NCI-H748 (cell line): Measurements from ENCODE around the gene ATP6V0C.
"Not testable (repeated sequence)": the region's sequence is repeated elsewhere in the genome, so short reads cannot be mapped to it uniquely, and the experiment has no call there.

Experiments
- DNase-seq: peaks from one replicate; lab custom pipeline; 2025; ENCODE audit not compliant: unreplicated experiment; lab: John Stamatoyannopoulos, UW

ATP6V0C gene

DNA sequence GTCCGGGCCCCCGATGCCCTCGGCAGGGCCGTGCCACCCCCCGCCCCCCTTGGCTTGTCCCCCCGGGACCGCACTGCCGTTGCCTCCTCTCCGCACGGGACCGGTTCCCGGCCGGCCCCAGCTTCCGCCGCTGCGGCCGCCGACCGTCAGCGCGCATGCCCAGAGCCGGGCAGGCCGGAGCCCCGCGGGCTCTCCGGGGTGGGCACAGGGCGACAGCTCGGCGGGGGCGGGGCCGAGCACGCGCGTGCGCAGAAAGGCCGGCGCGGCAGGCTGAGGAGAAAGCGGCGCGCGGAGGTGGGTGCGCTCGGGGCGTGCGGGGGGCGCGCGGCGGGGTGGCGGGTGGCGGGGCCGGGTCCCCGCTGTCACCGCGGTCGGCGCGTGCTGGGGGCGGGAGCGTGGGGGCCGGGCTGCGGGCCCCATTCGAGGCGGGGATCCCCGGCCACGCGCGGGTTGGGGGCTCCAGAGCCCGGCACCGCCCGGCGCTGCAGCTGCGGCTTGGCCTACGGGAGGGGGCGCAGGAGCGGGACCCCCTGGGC is 38.8 kb upstream of the ATP6V0C start, which contains the start of gene TBC1D24:
Gene TBC1D24, plus strand, starts transcription at position 251 of the 536 bp plus-strand sequence. CDS start 21,022 bp downstream, outside the sequence.
- DNase-seq, result peak; percentile 78

DNA sequence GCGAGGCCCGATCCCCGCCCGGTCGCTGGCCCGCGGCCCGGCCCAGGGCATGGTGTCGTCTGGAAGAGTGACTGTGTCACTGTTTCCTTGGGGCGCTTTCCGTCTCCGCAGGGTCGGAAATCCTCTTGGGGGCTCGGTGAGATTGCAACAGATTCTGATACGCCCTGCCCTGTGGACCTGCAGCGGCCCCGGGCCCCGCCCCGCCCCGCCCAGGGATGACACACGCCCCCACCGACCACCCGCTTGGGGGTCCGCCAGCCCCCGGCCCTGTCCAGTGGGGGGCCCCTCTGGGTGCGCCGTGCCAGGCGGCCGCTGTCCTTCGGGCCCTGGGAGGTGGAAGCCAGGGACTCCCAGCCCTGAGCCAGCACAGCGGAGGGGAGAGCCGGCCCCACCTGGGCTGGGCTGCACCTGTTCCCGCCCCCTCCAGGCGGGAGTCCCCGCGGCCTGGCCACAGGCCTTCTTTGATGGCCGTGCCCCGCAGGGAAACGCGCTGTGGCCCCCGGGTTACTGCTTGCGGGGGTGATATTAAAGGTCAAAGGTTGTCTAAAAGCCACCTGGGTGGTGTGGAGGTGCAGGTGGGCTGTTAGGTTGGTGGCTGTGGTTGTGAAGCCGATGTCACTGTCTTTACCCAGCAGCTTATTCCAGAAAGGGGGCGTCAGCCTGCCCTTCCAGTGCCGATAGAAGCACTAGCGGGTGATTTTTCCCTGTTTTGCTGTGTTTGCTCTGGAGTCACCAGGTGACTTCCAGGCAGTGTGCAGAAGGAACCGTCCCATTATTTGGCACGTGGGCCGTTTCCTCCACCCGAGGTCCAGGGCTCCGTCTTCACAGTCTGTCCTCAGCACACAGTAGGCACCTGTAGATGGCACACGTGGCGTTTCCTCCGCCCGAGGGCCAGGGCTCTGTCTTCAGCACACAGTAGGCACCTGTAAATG is 38.1 kb upstream of the ATP6V0C start:
- peak; percentile 38 for DNase-seq

DNA sequence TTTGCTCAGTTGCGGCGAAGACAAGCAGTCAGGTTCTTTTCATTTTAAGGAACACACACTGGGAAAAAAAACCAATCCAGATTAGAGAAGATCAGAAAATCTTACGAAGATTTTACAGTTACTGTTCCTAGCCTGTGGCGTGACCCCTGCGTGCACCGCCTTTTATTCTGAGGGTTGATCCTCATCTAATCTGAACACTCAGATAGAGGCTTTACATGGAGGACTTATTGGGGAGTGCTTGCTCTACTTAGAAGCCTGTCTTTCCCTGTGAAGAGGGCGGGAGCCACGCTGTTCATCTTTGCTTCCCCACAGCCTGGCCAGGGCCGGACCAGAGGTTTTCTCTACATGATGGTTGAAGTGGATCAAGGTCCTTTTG is 37.4 kb upstream of the ATP6V0C start:
- DNase-seq, result no peak

DNA sequence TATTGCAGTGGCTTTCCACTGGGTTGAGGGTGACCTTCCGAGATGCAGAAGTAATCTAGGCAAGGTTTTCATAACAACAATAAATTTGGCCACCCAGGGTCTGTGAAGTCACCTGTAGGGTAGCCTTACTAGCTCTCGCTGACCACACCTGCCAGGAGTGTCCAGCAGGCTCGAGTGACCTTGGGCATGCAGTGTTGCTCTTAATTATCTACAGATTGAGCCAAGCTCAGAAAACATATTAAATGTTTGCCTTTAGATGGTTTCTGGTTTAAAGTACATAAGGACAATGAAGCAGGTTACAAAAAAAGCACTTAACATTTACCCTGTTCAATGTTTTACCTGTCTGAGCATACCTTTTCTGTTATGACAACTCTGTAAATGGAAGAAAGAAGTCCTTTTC is 37.0 kb upstream of the ATP6V0C start:
- no peak for DNase-seq

DNA sequence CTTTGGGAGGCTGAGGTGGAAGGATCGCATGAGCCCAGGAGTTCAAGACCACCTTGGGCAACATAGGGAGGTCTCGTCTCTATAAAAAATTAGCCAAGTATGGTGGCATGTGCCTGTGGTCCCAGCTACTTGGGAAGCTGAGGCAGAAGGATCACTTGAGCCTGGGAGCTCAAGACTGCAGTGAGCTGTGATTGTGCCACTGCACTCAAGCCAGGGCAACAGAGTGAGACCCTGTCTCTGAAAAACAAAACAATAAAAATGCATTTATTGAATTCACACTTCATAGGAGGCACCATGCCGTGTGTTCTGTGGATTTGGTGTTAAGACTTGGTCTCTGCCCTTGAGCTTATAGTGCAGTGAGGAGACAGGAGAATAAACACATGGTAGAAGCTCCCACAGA is 36.4 kb upstream of the ATP6V0C start:
- no peak for DNase-seq

DNA sequence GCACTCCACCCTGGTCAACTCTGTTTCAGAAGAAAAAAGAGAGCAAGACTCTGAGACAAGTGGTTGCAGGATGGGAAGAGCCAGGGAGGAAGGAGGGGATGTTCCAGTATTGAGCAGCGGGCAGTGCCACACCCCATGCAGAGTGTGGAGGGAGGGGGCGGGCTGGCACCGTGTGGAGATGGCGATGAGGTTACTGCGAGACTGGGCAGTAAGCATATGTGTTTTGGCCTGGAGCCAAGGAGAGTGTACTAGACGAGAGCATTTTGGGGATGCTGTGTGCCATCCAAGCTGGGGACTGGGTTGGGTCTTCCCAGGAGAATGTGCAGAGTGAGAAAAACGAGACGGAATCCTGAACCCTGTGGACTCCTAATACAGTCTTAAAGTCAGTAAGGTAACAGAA is 35.5 kb upstream of the ATP6V0C start:
- peak; percentile 24 for DNase-seq

DNA sequence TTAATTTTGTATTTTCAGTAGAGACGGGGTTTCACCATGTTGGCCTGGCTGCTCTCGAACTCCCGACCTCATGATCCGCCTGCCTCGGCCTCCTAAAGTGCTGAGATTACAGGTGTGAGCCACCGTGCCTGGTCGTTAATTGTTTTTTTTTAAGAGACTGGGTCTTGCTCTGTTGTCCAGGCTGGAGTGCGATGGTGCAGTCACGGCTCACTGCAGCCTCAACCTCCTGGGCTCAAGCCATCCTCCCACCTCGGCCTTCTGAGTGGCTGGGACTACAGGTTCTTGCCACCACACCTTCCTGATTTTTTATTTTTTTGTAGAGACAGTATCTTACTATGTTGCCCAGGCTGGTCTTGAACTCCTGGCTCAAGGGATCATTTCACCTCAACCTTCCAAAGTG is 33.8 kb upstream of the ATP6V0C start:
- DNase-seq, result not testable (repeated sequence)

DNA sequence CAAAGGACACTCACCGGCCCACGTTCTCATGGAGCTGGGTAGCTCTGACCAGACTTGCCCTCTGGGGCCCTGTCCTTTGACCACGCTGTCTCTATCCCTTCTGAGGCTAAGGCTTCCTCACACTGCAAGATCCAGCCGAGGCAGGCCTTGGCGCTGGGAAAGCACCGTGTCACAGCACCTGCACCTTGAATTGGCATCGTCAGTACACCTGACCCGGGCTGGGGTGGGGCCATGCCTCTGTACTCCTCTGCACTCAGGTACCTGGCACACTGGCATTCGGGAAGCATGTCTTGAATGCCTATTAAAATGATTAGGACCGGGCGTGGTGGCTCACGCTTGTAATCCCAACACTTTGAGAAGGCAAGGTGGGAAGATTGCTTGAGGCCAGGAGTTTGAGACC is 32.8 kb upstream of the ATP6V0C start:
- DNase-seq, result no peak

DNA sequence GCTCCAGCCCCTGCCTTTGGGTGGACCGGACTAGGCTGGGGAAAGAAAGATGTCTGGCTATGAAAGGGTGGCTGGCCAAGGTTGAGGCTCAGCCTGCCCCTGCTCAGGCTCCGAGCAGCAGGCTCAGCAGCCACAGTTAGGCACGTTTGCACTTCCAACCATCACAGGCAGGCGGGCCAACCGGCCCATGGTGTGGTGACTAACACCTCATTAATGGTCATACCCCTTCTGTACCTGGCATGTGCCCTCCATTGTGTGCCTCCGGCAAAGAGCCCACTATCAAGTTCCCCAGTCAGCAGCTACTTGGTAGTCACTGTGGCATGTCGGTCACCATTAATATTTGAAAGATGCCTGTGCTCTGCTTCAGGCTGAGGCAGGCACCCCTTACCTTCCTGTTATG is 32.1 kb upstream of the ATP6V0C start:
- DNase-seq, result no peak

DNA sequence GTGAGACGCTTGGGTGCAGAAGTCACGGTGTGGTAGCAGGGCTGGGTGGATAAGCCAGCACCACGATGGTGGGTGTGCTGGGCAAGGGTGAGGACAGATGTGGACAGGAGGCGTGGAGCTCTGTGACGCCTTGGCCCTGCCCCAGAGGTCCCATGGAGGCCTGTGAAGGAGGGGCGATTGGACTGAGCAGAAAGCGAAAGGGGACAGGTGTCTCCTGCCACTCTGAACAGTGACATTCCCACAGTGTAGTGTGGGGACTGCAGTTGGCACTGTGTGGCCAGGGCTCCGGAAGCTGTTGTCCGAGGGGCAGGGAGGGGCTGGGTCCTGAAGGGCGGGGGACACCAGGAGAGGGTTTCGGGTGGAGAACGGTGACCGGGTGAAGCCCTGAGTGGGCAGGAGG is 31.5 kb upstream of the ATP6V0C start:
- no peak for DNase-seq

DNA sequence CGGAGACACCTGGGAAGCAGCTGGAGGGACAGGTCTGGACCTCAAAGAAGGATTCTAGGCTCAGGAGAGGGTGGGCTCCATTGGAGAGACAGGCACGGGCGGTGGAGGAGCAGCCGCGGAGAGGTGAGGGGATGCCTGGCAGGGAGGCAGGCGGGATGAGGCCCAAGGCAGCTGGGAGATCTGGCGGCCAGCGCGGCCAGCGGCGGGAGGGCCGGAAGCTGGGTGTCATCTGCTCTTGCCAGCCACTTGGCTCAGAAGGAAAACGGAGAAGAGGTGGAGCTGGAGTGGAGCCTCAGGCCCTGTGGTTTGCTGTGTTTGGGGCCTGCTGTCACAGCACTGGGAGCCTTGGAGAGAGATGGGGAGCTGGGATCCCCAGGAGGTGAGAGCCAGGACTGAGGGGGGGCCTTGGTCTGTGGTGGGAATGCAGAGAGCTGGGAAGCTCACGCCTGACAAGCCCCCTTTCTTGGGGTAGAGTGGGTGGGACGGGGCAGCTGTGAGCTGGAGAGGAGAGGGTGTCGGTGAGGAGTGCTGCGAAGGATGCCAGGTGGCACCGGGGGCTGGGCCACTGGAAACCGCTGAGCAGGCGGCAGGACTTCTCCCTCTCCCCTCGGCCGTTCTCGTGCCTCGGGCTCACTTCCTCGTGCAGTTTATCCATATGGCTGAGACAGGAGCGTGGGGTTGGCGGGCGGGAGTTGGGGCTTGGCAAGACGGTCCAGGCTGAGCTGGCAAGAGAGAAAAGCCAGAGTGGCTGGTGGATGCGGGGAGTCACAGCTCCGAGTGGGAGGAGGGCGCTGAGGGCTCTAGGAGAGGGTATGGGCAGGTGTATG is 30.8 kb upstream of the ATP6V0C start:
- no peak for DNase-seq

DNA sequence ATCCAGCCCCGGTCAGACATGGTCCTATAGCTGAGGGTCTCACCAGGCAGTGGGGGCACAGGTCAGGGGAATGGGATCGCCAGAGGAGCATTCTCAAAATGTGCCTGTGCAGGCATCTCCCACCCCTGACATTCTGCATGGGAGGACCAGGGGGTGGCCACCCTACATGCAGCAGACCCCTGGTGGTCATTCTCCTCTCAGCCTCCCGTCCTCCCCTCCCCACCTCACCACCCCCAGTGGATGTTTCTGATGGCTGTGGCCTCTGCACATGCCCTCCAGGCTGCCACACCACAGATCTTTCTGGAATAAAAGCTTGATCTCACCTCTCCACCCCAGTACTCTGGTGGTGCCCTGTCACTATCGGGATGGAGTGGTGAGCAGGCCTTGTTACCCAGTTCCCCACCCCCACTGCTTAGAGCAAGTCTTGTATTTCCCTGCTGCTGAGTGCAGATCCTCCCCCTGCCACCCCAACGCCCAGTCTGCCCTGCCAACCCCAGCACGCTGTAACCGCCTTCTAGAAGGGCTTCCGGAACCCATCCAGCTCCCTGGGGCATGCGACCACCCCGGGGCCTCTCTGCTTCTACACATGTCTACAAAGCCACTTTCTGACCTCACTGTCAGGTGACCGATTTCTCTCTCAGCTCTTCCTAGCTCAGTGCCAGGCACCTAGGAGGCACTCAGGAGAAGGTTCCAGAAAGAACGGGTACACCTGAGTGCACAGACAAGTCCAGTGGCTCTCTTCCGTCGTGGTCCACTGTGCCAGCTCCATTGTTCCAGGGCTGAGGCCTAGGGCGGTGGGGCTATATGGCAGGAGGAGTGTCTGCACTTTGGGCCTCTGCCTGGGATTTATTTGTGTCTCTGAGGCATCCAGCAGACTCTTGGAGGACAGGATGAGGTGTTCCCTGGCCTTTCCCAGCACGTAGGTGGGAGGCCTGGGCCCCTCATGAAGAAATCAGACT is 29.5 kb upstream of the ATP6V0C start:
- no peak for DNase-seq

DNA sequence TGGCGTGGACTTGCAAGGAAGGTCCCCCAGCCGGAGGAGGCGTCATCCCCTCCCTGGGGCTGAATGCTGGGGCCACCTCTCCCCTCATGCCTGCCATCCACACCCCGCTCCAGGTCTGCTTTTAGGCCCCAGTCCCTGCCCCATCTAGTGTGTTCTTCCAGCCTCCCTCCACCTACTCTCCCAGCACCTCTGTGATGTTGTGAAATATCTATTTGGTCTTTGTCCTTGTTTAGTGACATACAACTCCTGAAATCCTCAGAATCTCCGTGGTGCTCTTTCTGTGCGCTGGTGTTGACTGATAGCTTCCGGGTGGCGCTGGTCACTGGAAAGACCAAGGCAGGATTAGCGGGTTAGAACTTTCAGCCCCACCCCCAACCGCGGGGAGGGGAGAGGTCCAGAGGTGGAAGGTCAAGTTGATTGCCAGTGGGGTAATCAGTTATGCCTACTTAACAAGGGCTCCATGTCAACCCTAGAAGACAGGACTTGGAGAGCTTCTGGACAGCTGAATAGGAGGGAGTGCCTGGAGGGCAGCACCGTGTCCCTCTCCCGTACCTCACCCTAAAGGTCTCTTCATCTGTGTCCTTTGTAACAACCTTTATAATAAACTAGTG is 28.7 kb upstream of the ATP6V0C start:
- DNase-seq, result no peak

DNA sequence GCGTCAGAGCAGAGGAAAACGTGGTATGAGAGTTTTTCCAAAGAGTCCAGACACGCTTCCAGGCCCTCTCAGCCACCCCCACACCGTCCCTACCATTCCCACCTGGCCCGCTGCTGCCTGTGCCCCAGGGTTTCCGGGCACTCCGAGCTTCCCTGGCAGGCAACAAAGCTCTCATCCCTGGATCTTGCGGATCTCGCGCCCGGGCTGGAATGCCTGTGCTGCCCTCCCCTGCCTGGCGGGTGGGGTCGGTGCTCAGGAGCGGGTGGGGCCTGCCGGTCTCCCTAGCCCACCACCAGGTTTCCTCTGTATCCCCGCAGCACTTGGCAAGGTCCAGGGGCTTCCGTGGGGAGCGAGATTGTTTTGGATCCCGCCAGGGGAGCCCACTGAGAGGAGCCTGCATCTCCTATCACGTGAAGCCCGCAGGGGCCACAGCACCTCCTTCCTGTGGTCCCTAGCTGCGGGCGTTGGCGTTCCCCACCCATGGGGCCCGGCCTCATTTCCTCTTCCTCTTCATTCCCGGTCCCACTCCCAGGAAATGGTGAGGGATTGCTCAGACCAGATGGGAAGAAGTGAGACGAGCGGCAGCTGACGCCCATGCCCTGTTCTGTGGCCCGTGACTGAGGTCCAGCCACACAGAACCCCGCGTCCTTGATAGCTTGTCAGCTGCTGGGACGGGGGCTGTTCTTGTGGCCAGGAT is 27.8 kb upstream of the ATP6V0C start:
- no peak for DNase-seq

DNA sequence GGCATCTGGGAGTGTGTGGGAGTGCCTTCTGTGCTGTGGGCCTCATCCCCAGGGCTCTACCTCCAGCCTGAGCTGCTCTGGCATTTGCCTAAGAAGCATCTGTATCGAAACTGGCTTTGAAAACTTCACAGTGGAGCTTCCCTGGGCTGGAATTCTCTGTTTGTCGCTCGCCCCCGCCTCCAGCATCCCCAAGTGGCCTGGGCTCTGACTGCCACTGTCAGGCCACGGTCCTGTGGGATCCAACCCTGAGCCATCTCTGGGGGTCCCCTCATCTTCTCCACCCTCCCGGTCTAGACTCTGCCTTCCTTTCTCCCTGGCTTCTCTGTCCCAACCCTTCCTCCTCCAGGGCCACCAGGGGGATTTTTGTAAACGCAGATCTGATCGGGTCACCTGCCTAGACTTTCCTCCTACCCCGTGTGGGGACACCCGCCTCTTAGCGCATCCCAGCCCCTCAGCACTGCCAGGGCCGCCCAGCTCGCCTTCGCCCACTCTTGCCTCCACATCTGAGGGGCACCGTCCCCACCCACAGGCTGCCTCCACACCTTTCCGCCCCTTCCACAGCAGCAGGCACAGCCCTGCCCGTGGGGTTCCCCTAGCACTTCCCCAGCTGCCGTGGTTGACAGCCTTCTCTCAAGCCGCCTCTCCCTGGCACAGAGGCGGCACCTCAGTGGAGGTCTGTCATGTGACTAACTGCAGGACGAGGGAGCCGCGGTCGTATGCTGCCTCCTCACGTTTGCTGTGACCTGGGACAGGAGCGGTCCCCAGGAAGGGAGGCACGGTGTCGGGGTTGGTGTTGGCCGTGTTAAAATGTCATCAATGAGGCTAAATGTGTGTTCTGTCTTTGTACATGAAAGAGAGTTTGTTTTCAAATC is 26.9 kb upstream of the ATP6V0C start:
- DNase-seq, result no peak

DNA sequence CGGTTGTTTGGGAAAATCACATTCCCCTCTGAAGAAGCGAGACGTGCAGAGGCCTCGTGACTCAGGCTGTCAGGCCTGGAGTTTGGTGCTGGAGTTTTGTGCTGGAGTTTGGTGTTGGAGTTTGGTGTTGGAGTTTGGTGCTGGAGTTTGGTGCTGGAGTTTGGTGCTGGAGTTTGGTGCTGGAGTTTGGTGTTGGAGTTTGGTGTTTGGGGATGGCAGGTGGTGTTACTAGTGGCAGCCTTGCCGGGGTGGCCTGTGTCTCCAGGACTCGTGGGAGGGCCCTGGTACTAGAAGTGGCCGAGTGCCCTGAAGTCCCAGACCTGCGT is 26.3 kb upstream of the ATP6V0C start:
- no peak for DNase-seq

DNA sequence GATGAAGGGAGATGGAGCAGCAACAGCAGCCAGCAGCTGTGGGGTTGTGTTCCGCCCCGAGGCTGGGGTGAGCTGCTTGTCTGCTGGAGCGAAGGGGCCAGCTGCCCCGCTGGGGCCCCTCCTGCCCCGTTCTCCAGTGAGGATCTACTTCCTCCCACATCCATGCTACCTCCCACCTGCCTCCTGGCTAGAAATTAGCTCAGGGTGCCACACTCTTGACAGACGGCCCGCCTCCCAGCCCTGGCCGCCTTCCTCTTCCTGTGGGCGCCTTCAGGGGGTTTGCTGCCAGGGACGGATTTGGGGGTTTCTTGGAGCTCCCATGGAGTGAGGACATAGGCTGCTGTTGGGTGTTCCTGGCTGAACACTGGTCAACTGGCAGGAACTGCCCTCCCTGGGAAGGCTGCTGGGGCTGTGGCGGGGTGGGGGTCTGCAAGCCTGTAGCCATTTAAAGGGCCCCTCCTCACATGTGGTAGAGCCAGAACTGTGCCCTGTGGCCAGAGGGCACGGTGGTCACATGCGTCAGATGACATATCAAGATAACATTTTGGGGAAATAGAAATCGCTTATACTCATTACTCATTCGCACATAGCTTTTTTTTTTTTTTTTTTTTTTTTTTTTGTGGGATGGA is 25.7 kb upstream of the ATP6V0C start:
- no peak for DNase-seq

DNA sequence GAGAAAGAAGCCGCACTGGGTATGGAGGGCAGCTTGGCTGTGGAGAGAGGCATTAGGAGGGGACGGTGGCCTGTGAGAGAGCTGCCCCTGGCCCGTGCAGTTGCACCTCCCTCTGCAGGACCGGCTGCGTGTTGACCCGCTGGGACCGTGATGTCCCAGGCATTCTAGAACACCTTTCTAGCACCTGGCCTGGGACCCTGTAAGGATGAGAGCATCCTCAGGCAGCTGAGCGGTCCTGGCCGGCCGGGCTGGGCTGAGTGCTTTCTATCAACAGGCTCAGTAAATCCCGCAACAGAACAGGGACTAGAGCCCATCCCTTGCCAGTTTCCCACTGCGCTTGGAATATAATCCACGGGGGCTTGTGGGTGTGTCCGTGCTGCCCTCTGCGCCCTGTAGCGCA is 24.2 kb upstream of the ATP6V0C start:
- DNase-seq, result no peak
